Fibroblast of skin of left biceps (primary cell): Measurements from ENCODE around the gene MORN5.

Source experiments
- DNase-seq, 2 experiments: peaks; one replicate each; pipeline ENCODE4 v3.0.0-alpha.2; 2013; ENCODE audit warnings: low read depth in 2 of 2

Gene MORN5

GRCh38 chr9:122190597-122191381 is 31.1 kb downstream of the MORN5 start:
- no peak for DNase-seq

- DNase-seq: no peak
Observed at GRCh38 chr9:122191584-122191983, 31.9 kb downstream of the MORN5 start.

- no peak for DNase-seq
Observed at GRCh38 chr9:122192261-122192875, 32.7 kb downstream of the MORN5 start.

- no peak for DNase-seq
Observed at GRCh38 chr9:122192914-122193525, 33.3 kb downstream of the MORN5 start.

GRCh38 chr9:122193651-122194050 is 33.9 kb downstream of the MORN5 start:
- DNase-seq: no peak

GRCh38 chr9:122195875-122196274 is 36.2 kb downstream of the MORN5 start:
- DNase-seq: no peak

- DNase-seq: no peak
Observed at GRCh38 chr9:122197426-122197825, 37.7 kb downstream of the MORN5 start.

GRCh38 chr9:122197882-122198281 is 38.2 kb downstream of the MORN5 start:
- DNase-seq: no peak

GRCh38 chr9:122200960-122201595 is 41.4 kb downstream of the MORN5 start:
- peak in 1 of 2 experiments; percentile 12 for DNase-seq

- no peak for DNase-seq
Observed at GRCh38 chr9:122201641-122202040, 41.9 kb downstream of the MORN5 start.

- no peak for DNase-seq
Observed at GRCh38 chr9:122202111-122202510, 42.4 kb downstream of the MORN5 start.

GRCh38 chr9:122204055-122204454 is 44.3 kb downstream of the MORN5 start:
- no peak for DNase-seq

GRCh38 chr9:122204491-122204890 is 44.8 kb downstream of the MORN5 start:
- DNase-seq: no peak

GRCh38 chr9:122205176-122205575 is 45.5 kb downstream of the MORN5 start:
- no peak for DNase-seq

- peak; percentile 22 to 29 for DNase-seq
Observed at GRCh38 chr9:122206118-122207046, 46.7 kb downstream of the MORN5 start.

- no peak for DNase-seq
Observed at GRCh38 chr9:122207096-122207495, 47.4 kb downstream of the MORN5 start.

- no peak for DNase-seq
Observed at GRCh38 chr9:122209451-122209850, 49.7 kb downstream of the MORN5 start.

- no peak for DNase-seq
Observed at GRCh38 chr9:122212473-122213004, 52.8 kb downstream of the MORN5 start.

- no peak for DNase-seq
Observed at GRCh38 chr9:122213102-122213588, 53.4 kb downstream of the MORN5 start.

GRCh38 chr9:122213589-122214413 is 54.1 kb downstream of the MORN5 start:
- DNase-seq: no peak
